Pulmonary artery endothelial cell (primary cell): Measurements from ENCODE around the gene SMIM5. TPM values are rescaled to one million over a fixed set of nuclear protein-coding genes. Genes with fewer than 3 reads are reported as not detected.

Experiments used
- DNase-seq: peaks from one replicate; pipeline ENCODE4 v3.0.0-alpha.2; 2011; ENCODE audit warnings: low read depth, low spot score
- total RNA-seq: library from RNA; depleted of rRNA; stranded (reverse); fragments of >200 nt; gene quantifications from 2 replicates; pipeline ENCODE4 v1.2.3, GENCODE V29; 2014

SMIM5 gene
- total RNA-seq, 1 donor from 2014 or later: not detected

DNA sequence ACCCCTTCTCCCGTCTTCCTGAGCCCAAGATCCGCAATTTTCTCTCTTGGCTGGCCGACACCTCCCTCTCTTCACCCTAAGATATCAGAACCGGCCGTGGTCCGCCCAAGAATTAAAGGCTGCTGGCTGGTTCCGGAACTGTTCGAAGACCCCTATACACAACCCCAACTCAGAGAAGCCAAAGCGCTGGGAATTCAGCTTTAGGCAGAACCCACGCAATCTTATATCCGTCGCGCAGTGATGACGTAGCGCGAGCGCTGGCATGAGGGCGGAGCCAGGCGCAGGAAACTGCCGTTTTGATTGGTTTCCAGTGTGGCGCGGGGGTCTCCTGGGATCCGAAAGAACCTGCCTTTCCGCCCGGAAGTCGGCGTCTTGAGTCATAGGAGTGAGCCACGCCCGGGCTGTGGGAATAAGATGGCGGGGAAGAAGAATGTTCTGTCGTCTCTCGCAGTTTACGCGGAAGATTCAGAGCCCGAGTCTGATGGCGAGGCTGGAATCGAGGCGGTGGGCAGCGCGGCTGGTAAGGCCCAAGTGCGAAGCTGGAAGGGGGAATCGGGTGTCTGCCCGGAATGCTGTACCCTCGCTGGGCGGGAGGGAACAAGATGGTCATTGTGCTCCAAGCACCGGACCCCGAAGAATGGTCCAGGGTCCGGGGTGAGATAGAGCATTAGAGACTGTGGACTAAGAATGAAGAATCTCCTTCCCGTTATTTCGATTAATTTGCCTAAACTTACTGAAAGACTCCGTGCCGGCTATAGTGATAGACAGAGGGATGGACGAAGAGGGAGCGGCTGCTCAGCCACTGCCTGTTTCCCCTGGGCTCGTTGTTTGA is 33.9 kb downstream of the SMIM5 start, which contains the start of the genes RECQL5 and SAP30BP:
Gene RECQL5 (minus strand): TSS at position 196 of the 832 bp plus-strand sequence. CDS start 597 bp downstream, outside the sequence.
Gene SAP30BP (plus strand): TSS at position 380 of the 832 bp plus-strand sequence. CDS start 35 bp downstream, at position 415.
- peak; percentile 94 for DNase-seq

DNA sequence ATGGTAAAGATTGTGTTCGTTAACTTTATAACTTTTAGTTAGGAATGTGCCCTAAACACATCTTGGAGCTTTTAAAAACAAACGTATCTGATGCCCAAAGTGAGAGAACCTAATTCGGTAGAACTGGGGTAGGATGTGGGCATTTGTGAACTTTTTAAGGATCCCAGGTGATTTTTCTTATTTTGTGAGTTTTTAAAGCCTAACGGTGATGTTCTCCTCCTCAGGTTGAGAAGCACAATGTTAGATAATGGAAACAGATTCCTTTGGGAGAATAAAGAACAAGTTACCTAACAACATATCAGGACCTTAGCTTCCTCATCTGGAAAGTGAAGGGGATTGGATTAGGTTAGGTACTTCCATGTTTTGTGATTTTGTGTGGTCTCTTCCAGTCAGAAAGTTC is 34.6 kb downstream of the SMIM5 start:
- no peak for DNase-seq

DNA sequence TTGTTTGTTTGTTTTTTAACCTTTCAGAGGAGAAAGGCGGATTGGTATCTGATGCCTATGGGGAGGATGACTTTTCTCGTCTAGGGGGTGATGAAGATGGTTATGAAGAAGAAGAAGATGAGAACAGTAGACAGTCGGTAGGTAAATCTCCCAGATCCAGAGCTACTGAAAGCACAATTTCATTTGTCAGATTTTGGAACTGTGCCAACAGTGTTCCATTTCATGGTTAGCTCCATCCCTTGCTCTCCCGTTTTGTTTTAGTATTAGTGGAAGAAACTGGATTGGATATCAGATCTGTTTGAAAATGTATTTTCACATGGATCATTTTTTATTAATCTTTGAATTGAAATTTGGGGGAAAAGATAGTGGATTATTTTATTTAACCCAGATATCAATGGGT is 35.3 kb downstream of the SMIM5 start:
- no peak for DNase-seq

DNA sequence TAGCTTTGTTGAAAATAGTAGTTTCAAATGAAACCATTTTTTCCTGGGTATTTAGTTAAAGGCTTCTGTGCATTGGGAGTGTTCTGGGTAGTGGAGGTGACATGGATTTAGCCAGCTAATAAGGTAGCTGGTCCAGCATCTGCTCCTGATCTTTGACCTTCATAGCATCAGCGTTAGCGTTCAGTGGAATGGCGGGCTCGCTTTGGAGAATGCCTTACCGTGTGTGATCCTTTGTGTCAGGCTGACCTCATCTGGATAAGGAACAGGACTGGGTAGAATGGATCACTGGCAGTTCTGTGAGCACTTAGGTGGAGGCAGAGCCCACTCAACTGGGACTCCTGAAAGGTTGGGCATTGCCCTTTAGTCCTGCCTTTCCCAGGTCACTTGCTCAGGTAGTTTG is 37.6 kb downstream of the SMIM5 start:
- DNase-seq: no peak

DNA sequence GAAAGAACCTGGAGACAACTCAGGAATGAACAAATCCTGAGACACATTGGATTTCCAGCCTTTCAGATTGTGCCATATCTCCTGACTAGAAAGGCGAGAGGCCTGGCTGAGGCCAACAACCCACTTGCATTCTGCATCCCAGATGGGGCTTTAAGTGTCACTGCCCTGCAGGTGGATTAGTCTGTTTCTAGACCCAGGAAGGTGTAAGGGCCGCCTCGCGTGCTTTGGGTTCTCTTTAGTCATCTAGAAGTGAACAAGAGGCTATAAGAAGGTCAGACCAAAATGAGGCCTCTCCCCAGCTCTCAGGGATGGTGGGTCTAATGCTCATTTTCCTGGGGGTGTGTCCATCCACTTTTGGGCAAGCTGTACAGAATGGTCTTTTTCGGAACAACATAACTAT is 38.8 kb downstream of the SMIM5 start:
- DNase-seq: no peak

DNA sequence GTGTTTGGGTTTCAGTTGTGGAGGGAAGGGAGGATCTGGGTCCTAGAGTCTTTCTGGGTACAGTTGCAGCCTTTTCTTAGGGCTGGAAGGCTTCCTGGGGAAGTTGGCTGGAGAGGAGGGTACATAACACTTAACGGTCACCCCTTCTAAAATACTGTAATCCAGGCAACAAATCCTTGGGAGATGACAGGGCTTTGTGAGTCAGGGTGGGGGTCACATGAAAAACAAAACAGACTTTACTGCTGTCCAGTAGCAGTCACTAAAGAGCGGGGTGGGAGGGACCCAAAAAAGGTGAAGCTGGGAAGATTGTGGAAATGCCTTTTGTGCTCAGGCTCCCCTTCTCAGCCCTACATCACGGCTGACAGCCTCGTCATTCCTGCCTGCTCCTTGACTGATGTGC is 40.3 kb downstream of the SMIM5 start:
- DNase-seq: no peak

DNA sequence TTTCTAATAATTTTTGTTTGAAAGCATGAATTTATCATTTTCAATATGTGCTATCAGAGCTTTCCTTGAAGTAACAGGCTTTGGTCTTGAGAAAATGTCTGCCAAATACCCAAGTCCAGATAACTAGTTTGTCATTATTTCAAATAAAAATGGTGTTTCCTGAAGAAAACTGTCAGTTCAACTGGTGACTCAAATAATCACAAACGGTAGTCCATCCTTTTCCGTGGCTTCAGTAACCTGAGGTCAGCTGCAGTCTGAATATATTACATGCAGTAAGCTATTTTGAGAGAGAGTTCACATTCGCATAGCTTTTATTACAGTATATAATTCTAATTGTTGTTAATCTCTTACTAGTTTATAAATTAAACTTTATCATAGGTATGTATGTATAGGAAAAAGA is 43.2 kb downstream of the SMIM5 start:
- no peak for DNase-seq

DNA sequence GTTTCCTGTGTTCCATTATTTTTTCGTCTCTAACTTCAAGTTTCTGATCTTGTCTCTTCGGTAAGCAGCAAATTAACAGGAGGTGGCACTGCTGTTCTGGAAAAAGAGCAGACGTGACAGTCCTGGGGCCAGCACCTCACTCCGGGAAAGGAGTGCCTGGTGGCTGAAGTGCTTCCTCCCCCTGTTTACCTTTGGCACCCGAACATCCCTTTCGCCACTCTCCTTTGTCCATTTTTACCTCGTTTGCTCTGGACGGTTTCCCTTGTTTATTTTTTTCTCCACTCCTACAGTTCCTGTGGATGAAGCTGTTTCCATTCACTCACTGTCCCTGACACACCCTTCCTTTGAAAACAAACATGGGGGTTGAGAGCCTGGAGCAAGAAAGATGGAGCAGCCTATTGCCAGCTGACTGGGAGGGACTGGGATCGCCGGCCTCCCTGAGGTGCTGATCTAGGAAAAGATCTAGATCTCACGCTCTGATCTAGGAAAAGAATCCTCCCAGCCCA is 46.5 kb downstream of the SMIM5 start:
- no peak for DNase-seq

DNA sequence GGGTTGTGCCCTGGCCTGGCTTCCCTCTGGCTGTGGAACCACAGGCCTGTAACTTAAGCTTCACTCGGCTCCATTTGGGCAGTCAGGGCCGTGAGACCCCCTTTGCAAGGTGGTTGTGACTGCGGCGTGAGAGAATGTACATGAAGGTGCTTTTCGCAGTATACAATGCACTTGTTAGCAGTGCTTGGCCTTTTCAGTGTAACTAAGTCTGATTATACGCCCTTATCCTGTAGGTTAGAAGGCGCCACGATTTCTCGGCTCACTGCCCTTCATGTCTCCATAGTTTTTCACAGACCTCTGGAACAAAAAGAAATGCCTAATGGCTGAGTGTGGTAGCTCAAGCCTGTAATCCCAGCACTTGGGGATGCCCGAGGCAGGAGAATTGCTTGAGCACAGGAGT is 47.2 kb downstream of the SMIM5 start:
- DNase-seq: no peak

DNA sequence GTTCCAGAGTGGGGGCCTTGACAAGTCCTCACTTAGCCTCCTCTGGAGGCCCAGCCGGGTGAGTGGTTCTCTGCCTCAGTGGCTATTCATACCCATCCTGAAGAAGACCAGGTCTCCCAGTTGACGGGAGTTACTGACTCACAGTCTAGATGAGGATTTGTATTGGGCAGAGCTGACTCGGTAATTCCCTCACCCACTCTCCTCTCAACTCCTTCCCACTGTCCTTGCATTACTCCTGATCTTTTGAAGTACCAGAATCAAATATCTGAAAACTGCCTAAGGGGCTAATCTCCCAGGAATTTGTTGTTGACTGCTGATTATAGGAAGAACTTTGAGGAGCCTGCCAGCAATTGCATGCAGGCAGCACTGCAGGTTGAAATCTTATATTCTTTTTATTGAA is 48.1 kb downstream of the SMIM5 start:
- no peak for DNase-seq

DNA sequence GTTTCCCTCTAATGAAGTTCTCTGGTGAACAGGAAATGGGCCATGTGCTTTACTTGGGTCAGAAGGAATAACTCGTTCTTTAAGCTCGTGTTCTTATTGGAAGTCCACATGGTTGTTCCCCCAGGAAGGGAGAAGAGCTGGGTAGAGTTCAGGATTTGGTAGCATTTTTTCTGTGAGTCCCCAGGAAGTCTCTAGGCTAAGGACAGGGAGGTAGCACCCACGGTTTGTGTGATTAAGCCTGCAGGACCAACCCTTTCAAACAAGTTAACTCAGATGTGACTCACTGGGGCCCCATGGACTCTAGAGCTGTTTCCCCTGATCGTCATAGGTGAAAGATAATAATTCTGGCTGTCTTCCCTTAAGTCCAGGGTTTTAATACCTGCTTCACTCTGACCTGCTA is 50.3 kb downstream of the SMIM5 start:
- no peak for DNase-seq

DNA sequence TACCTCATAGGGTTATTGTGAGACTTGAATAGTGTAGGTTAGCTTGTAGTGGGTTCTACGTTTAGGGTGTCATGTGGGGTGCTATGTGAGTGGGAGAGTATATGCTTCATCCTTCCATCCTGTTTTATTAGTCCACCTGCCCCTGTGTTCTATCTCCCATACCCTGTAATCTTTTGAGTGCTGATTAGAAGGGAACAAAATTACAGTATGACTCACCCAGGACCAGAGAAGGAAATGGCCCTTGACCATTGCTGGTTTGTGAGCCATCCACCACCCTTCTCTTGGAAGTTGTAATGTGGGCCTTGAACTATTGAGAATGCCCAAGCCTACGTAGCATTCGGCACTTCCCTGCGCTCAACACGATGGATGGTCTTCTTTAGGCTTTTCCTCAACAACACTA is 51.0 kb downstream of the SMIM5 start:
- no peak for DNase-seq

DNA sequence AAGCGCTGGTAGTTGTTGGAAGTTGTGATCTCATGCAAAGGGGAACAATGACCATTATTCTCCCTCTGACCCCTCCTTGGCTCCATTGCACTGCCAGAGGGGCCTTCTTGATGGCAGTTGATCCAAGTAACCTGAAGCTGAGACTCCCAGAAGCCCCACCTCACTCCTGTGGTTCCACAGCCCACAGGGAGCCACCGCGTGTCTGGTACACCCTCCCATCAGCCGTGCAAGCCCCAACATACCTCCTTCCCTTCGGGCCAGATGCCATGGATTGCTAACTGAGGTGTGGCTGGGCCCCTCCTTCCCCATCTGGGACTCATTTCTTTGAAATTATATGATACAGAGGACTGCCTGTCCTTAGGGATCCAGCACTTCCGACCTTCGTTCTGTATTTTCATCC is 51.7 kb downstream of the SMIM5 start:
- DNase-seq: no peak

DNA sequence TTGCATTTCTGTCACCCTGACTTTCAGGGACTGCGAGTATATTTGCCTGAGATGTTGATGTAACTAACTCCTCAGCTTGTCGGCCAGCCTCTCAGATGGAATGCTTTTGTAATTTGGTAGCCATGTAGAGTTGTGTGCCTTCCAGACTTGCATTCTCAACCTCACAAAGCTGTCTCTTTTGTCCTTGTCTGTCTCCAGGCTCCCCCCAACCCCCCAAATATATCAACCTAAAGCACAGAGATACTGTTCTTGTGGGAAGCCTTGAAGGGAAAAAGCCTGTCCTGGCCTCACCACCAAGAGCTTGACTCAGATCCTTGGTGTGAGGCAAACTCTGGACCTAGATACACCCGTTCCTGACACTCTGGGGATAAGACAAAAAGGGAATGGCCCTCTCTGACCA is 52.3 kb downstream of the SMIM5 start:
- DNase-seq: no peak

DNA sequence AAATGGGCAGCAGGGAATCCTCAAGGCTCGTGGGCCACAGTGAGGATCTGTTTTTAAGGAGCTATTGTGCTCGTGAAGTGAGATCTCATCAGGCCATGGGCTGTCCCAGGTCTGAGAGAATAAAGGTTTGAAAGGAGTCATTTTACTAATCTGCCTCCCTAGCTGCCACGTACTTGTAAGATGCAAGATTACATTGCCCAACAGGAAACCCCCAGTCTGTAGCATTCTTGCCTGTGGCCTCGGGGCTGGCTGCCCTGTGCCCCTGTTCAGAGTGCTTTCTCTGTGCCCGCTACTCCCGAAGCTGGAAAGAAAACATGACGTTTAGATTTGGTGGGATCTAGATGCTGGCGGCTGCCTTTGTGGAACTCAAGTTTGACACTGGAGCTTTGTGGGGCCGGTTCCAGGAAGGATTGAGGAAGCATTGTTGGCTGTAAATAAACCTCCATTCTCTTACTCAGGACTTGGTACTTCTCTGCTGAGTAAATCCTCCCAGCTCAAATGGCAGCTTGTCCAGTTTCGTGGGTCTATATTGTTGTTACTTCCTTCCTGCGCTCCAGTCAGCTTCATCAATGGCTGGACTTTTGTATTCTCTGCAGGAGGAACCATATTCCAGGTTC is 55.1 kb downstream of the SMIM5 start:
- DNase-seq: no peak

DNA sequence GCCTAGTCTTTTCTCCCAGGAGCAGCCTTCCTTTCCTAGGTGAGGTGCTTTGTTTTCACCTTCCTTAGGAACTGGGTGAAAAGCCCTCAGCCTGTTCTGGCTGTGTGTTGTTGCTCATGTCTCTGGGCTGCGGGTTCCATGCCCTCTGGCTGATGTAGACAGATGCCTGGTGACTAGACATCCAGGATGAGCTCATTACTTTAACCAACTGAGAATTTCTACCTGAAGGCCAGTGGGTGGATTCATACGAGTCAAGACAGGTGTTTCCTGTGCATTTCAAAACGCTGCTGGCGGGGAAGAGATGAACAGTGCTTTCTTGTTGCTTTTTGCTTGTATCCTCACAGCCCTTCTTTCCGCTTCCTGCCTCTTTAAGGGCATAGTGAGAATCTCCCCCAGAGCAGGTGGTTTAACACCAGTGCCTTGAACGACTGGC is 56.2 kb downstream of the SMIM5 start:
- no peak for DNase-seq

Other genes starting within 250 kb of the SMIM5 start
- 108 and 136 TPM in 2 replicates for gene GRB2, start 227.8 kb upstream of the SMIM5 start, total RNA-seq
- gene TMEM94, start 176.8 kb upstream of the SMIM5 start, total RNA-seq: 16.8 and 20.5 TPM in 2 replicates
- 6.6 and 9.2 TPM in 2 replicates for gene CASKIN2, start 117.9 kb upstream of the SMIM5 start, total RNA-seq
- gene TSEN54, start 116.9 kb upstream of the SMIM5 start, total RNA-seq: 14.1 and 21.2 TPM in 2 replicates
- 3.2 and 5.4 TPM in 2 replicates for gene LLGL2, start 107.7 kb upstream of the SMIM5 start, total RNA-seq
- gene MYO15B, start 45.6 kb upstream of the SMIM5 start, total RNA-seq: 1.6 and 10.5 TPM in 2 replicates
- 12.0 and 20.2 TPM in 2 replicates for gene RECQL5, start 33.7 kb downstream of the SMIM5 start, total RNA-seq
- 66.7 and 95.2 TPM in 2 replicates for gene SAP30BP, start 33.9 kb downstream of the SMIM5 start, total RNA-seq
- gene ITGB4, start 88.0 kb downstream of the SMIM5 start, total RNA-seq: 6.9 and 14.2 TPM in 2 replicates
- 93.3 and 120 TPM in 2 replicates for gene GALK1, start 131.8 kb downstream of the SMIM5 start, total RNA-seq
- gene UNK, start 151.4 kb downstream of the SMIM5 start, total RNA-seq: 7.6 and 10.2 TPM in 2 replicates
- gene UNC13D, start 211.0 kb downstream of the SMIM5 start, total RNA-seq: 7.3 and 7.6 TPM in 2 replicates
- gene WBP2, start 221.9 kb downstream of the SMIM5 start, total RNA-seq: 21.0 and 28.5 TPM in 2 replicates
- gene TRIM47, start 245.1 kb downstream of the SMIM5 start, total RNA-seq: 30.6 and 56.0 TPM in 2 replicates